Measurements from ENCODE around the gene GDPGP1. TPM values are rescaled to one million over a fixed set of nuclear protein-coding genes. Genes with fewer than 3 reads are reported as not detected.

GDPGP1 gene
- total RNA-seq, 2 donors from 2014 or later: 5.0 to 23.4 TPM

Other genes with a start within 250 kb of the GDPGP1 start
- 10 to 100 TPM; 10.3 to 12.0 TPM for gene ZNF710, start 232.9 kb upstream of the GDPGP1 start, total RNA-seq
- 10 to 100 TPM; 24.5 to 46.6 TPM for gene IDH2, start 131.7 kb upstream of the GDPGP1 start, total RNA-seq
- gene SEMA4B, start 32.9 kb upstream of the GDPGP1 start, total RNA-seq: 10 to 100 TPM; 26.9 to 38.4 TPM
- 10 to 100 TPM; 18.0 to 35.6 TPM for gene CIB1, start 268 bp upstream of the GDPGP1 start, total RNA-seq
- not detected for gene TTLL13, start 15.3 kb downstream of the GDPGP1 start, total RNA-seq
- 10 to 100 TPM; 63.5 to 97.5 TPM for gene NGRN, start 31.5 kb downstream of the GDPGP1 start, total RNA-seq
- 1 to 10 TPM; 1.6 to 7.7 TPM for gene ZNF774, start 118.1 kb downstream of the GDPGP1 start, total RNA-seq
- gene IQGAP1, start 154.0 kb downstream of the GDPGP1 start, total RNA-seq: 100 to 1,000 TPM; 280 to 340 TPM